CD4-positive, alpha-beta T cell (primary cell): ENCODE measurements around the gene ZNF778. TPM values are rescaled to one million over a fixed set of nuclear protein-coding genes. Genes with fewer than 3 reads are reported as not detected.

ENCODE experiments used
- ATAC-seq: fragments of 200-7000 bp; cut with Tn5 transposase; one replicate; pipeline ENCODE4 v1.10.0; 2022; ENCODE audit warnings: mild to moderate bottlenecking; ENCODE audit not compliant: poor library complexity
- CTCF ChIA-PET: fragments of 350-600 bp; sonication (Branson Sonifier 250); formaldehyde crosslinking; loops from one replicate; lab custom pipeline; 2021; ENCODE audit warnings: antibody characterized with exemption, inconsistent platforms; lab: Charles Lee
- POLR2A ChIA-PET: fragments of 350-600 bp; sonication (Branson Sonifier 250); formaldehyde crosslinking; loops from one replicate; lab custom pipeline; 2021; ENCODE audit warnings: antibody characterized with exemption, inconsistent platforms; lab: Charles Lee
- DNase-seq, 14 experiments: peaks; one replicate each; pipeline ENCODE4 v3.0.0-alpha.2; 2013 to 2020; ENCODE audit warnings: mixed read lengths in 2 of 14
- H3K27ac ChIP-seq, 2 donors: one replicate each; pipeline versions ENCODE4 v1.5.1 to v1.7.0; 2013; ENCODE audit warnings: low read length in 2 of 2, low read depth in 1 of 2, mild to moderate bottlenecking in 1 of 2
- H3K27me3 ChIP-seq, 2 experiments: 1 replicate in 1 of 2; 2 replicates in 1 of 2; pipeline versions ENCODE4 v1.6.1 to v1.7.0; 2013; ENCODE audit warnings: low read length in 2 of 2, control low read depth in 1 of 2, mild to moderate bottlenecking in 1 of 2, moderate library complexity in 1 of 2; ENCODE audit not compliant: insufficient read depth in 2 of 2, control insufficient read depth in 1 of 2
- H3K36me3 ChIP-seq: one replicate; pipeline ENCODE4 v1.6.1; 2013; ENCODE audit warnings: low read length, control low read depth; ENCODE audit not compliant: insufficient read depth
- H3K4me1 ChIP-seq: one replicate; pipeline ENCODE4 v1.6.1; 2013; ENCODE audit warnings: low read length, control low read depth; ENCODE audit not compliant: insufficient read depth
- H3K4me3 ChIP-seq: one replicate; pipeline ENCODE4 v1.5.1; 2013; ENCODE audit warnings: mild to moderate bottlenecking, low read length, moderate library complexity
- H3K9me3 ChIP-seq, 2 experiments: 1 replicate in 1 of 2; 2 replicates in 1 of 2; pipeline versions ENCODE4 v1.6.1 to v1.7.0; 2013; ENCODE audit warnings: low read length in 2 of 2, mild to moderate bottlenecking in 2 of 2, control low read depth in 1 of 2, moderate library complexity in 1 of 2; ENCODE audit not compliant: control insufficient read depth in 1 of 2, insufficient read depth in 1 of 2
- H3K27ac Mint-ChIP-seq: one replicate; pipeline ENCODE4 v1.8.0; 2020; ENCODE audit warnings: mixed read lengths
- H3K27me3 Mint-ChIP-seq: one replicate; pipeline ENCODE4 v1.8.0; 2021; ENCODE audit warnings: mixed read lengths
- H3K36me3 Mint-ChIP-seq: one replicate; pipeline ENCODE4 v1.8.0; 2021; ENCODE audit warnings: low read depth, mixed read lengths
- H3K4me1 Mint-ChIP-seq: one replicate; pipeline ENCODE4 v1.8.0; 2021; ENCODE audit warnings: low read depth, mixed read lengths
- H3K4me3 Mint-ChIP-seq: one replicate; pipeline ENCODE4 v1.8.0; 2020; ENCODE audit warnings: mild to moderate bottlenecking, mixed read lengths
- H3K9me3 Mint-ChIP-seq: one replicate; pipeline ENCODE4 v1.8.0; 2020; ENCODE audit warnings: mixed read lengths
- CTCF ChIP-seq: fragments of 200-600 bp; IDR thresholded peaks from one replicate; pipeline ENCODE4 v1.8.0; 2022; ENCODE audit warnings: antibody characterized with exemption, mild to moderate bottlenecking
- intact Hi-C, 2 experiments: fragments of 100-400 bp; cut with DNase I in 1 of 2; cut with micrococcal nuclease in 1 of 2; formaldehyde crosslinking; loops; one replicate each; pipeline versions ENCODE4 v1.15.1 to v1.9.0; 2023 to 2025; cut with DNase I, micrococcal nuclease
- total RNA-seq, 174 experiments: library from RNA in 2 of 174; stranded (reverse) in 2 of 174; gene quantifications; one replicate each; pipeline ENCODE4 v1.2.3 and lab custom pipeline; 2021 to 2026

ZNF778 gene
- total RNA-seq, 2 experiments from 2014 or later = 4.0 to 6.7 TPM

- no peak overlapping the region for H3K27ac ChIP-seq
- Mint-ChIP-seq H3K36me3 (no peaks in the 10 kb centered on the region), H3K4me1 (peaks cover 4% of the 10 kb centered on the region), H3K9me3 (no peaks in the 10 kb centered on the region), H3K27ac (no peak overlapping the region), H3K4me3 (no peak overlapping the region), H3K27me3 (peaks cover 6% of the 10 kb centered on the region)
- H3K27me3 ChIP-seq = no peaks in the 10 kb centered on the region
- POLR2A ChIA-PET = interaction anchor here (1.2 to 1.5 kb wide), 2 partner anchors 9 to 24 kb away, joined by 4 to 6 read pairs; partner anchors contain the start of gene ZNF778
- no peak for ATAC-seq
- CTCF ChIA-PET = no interaction called here
- no peak for TF ChIP-seq CTCF
- intact Hi-C loops = loop anchor here (2.0 to 5.0 kb wide), 2 partner anchors 23 to 741 kb away; partner anchors contain the start of genes ZFPM1 (in 1 of the 2) and ZNF778 (in 1 of the 2)
- no peaks in the 10 kb centered on the region for H3K36me3 ChIP-seq
- peaks cover 0 to 5% of the 10 kb centered on the region in 2 experiments for H3K9me3 ChIP-seq
- H3K4me3 ChIP-seq = no peak overlapping the region
- peak in 1 of 14 experiments; percentile 33 for DNase-seq
- peaks cover 18% of the 10 kb centered on the region for H3K4me1 ChIP-seq
These were observed 23.8 kb upstream of the ZNF778 start for GRCh38 chr16:89193576-89194293.

- H3K9me3 Mint-ChIP-seq = no peaks in the 10 kb centered on the region
- Histone ChIP-seq H3K4me3 (no peak overlapping the region), H3K9me3 (peaks cover 0 to 11% of the 10 kb centered on the region in 2 experiments), H3K36me3 (no peaks in the 10 kb centered on the region), H3K27ac (no peak overlapping the region), H3K4me1 (peaks cover 18% of the 10 kb centered on the region), H3K27me3 (peaks cover 7% of the 10 kb centered on the region in 2 experiments)
- no peak overlapping the region for H3K4me3 Mint-ChIP-seq
- no peaks in the 10 kb centered on the region for H3K36me3 Mint-ChIP-seq
- H3K4me1 Mint-ChIP-seq = peaks cover 4% of the 10 kb centered on the region
- no peak for TF ChIP-seq CTCF
- no peak for ATAC-seq
- ChIA-PET POLR2A (no interaction called here), CTCF (no interaction called here)
- peaks cover 6% of the 10 kb centered on the region for H3K27me3 Mint-ChIP-seq
- no peak overlapping the region for H3K27ac Mint-ChIP-seq
- intact Hi-C loops = loop anchor here in 1 of 2 experiments (5.0 kb wide), 1 partner anchor 742 kb away; the partner anchor contains the start of gene ZFPM1
- peak in 2 of 14 experiments; percentile 7 to 39 for DNase-seq
These were observed 22.9 kb upstream of the ZNF778 start for GRCh38 chr16:89194340-89195311.

GRCh38 chr16:89195521-89196171 is 21.9 kb upstream of the ZNF778 start:
- peak in 1 of 14 experiments; percentile 34 for DNase-seq
- no peak overlapping the region for H3K4me3 ChIP-seq
- peaks cover 28% of the 10 kb centered on the region for H3K4me1 ChIP-seq
- Mint-ChIP-seq H3K36me3 (no peaks in the 10 kb centered on the region), H3K9me3 (no peaks in the 10 kb centered on the region), H3K27ac (no peak overlapping the region), H3K27me3 (peaks cover 14% of the 10 kb centered on the region), H3K4me3 (no peak overlapping the region), H3K4me1 (peaks cover 10% of the 10 kb centered on the region)
- CTCF ChIA-PET = no interaction called here
- H3K27me3 ChIP-seq = peaks cover 17 to 18% of the 10 kb centered on the region in 2 experiments
- no peak for TF ChIP-seq CTCF
- peaks cover 0 to 17% of the 10 kb centered on the region in 2 experiments for H3K9me3 ChIP-seq
- no peaks in the 10 kb centered on the region for H3K36me3 ChIP-seq
- intact Hi-C loops = no loop called here
- POLR2A ChIA-PET = no interaction called here
- no peak overlapping the region for H3K27ac ChIP-seq
- no peak for ATAC-seq
